H9 (cell line): ENCODE data around the gene RPRD1B. TPM values are rescaled to one million over a fixed set of nuclear protein-coding genes. Genes with fewer than 3 reads are reported as not detected.

ENCODE experiments used
- DNase-seq: peaks from one replicate; pipeline ENCODE4 v3.0.0-alpha.2; 2017
- H2AFZ ChIP-seq: one replicate; pipeline ENCODE4 v1.6.1; 2013; ENCODE audit warnings: mild to moderate bottlenecking, low read length, control low read depth, moderate library complexity
- H2AK5ac ChIP-seq: 2 replicates; pipeline ENCODE4 v1.6.1; 2013; ENCODE audit warnings: low read length, control low read depth, mixed read lengths; ENCODE audit not compliant: insufficient read length
- H2BK120ac ChIP-seq: one replicate; pipeline ENCODE4 v1.6.1; 2013; ENCODE audit warnings: low read depth, mild to moderate bottlenecking, low read length, control low read depth, inconsistent platforms; ENCODE audit not compliant: poor library complexity, severe bottlenecking
- H2BK12ac ChIP-seq: 2 replicates; pipeline ENCODE4 v1.6.1; 2013; ENCODE audit warnings: low read length, control low read depth, mixed read lengths, low read depth; ENCODE audit not compliant: insufficient read length
- H2BK15ac ChIP-seq: 2 replicates; pipeline ENCODE4 v1.6.1; 2013; ENCODE audit warnings: low read depth, low read length, control low read depth
- H2BK20ac ChIP-seq: one replicate; pipeline ENCODE4 v1.6.1; 2013; ENCODE audit warnings: low read depth, mild to moderate bottlenecking, low read length, control low read depth, inconsistent platforms; ENCODE audit not compliant: poor library complexity, severe bottlenecking
- H2BK5ac ChIP-seq: 2 replicates; pipeline ENCODE4 v1.6.1; 2013; ENCODE audit warnings: low read length, control low read depth, mixed read lengths; ENCODE audit not compliant: insufficient read length
- H3K14ac ChIP-seq: 2 replicates; pipeline ENCODE4 v1.6.1; 2013; ENCODE audit warnings: low read length, control low read depth; ENCODE audit not compliant: insufficient read depth
- H3K18ac ChIP-seq: 2 replicates; pipeline ENCODE4 v1.6.1; 2013; ENCODE audit warnings: low read depth, mild to moderate bottlenecking, mixed read lengths, low read length, control low read depth; ENCODE audit not compliant: insufficient read length
- H3K23ac ChIP-seq: 2 replicates; pipeline ENCODE4 v1.6.1; 2013; ENCODE audit warnings: low read length, control low read depth, mixed read lengths, low read depth; ENCODE audit not compliant: insufficient read length
- H3K23me2 ChIP-seq: 2 replicates; pipeline ENCODE4 v1.6.1; 2013; ENCODE audit warnings: low read depth, mild to moderate bottlenecking, mixed read lengths, low read length, control low read depth; ENCODE audit not compliant: insufficient read length, poor library complexity, severe bottlenecking
- H3K27ac ChIP-seq: 2 replicates; pipeline ENCODE4 v1.5.1; 2013; ENCODE audit warnings: low read length, control low read depth, mixed read lengths, low read depth; ENCODE audit not compliant: insufficient read length
- H3K27me3 ChIP-seq: 2 replicates; pipeline ENCODE4 v1.6.1; 2013; ENCODE audit warnings: low read length, control low read depth, inconsistent platforms; ENCODE audit not compliant: insufficient read depth
- H3K4ac ChIP-seq: 2 replicates; pipeline ENCODE4 v1.6.1; 2013; ENCODE audit warnings: low read depth, mild to moderate bottlenecking, control low read depth, inconsistent platforms, low read length, moderate library complexity
- H3K4me1 ChIP-seq: 2 replicates; pipeline ENCODE4 v1.6.1; 2013; ENCODE audit warnings: low read length, control low read depth, inconsistent platforms; ENCODE audit not compliant: insufficient read depth
- H3K4me2 ChIP-seq: 2 replicates; pipeline ENCODE4 v1.6.1; 2013; ENCODE audit warnings: low read length, control low read depth, mixed read lengths; ENCODE audit not compliant: insufficient read length, insufficient read depth
- H3K56ac ChIP-seq: 2 replicates; pipeline ENCODE4 v1.6.1; 2013; ENCODE audit warnings: low read depth, mild to moderate bottlenecking, mixed read lengths, low read length, control low read depth; ENCODE audit not compliant: insufficient read length
- H3K79me1 ChIP-seq: 2 replicates; pipeline ENCODE4 v1.6.1; 2013; ENCODE audit warnings: low read depth, mild to moderate bottlenecking, moderate library complexity, low read length, control low read depth, inconsistent platforms; ENCODE audit not compliant: insufficient read depth, poor library complexity, severe bottlenecking
- H3K79me2 ChIP-seq: 2 replicates; pipeline ENCODE4 v1.6.1; 2013; ENCODE audit warnings: low read length, control low read depth, inconsistent platforms; ENCODE audit not compliant: insufficient read depth
- H3K9ac ChIP-seq: 2 replicates; pipeline ENCODE4 v1.6.1; 2013; ENCODE audit warnings: low read length, control low read depth, mixed read lengths; ENCODE audit not compliant: insufficient read length; ENCODE audit errors: extremely low read depth
- H3K9me3 ChIP-seq: one replicate; pipeline ENCODE4 v1.6.1; 2013; ENCODE audit warnings: low read depth, low read length, inconsistent platforms; ENCODE audit not compliant: control insufficient read depth
- H3T11ph ChIP-seq: one replicate; pipeline ENCODE4 v1.6.1; 2013; ENCODE audit warnings: mild to moderate bottlenecking, low read length, control low read depth, inconsistent platforms
- H4K20me1 ChIP-seq: one replicate; pipeline ENCODE4 v1.6.1; 2013; ENCODE audit not compliant: control insufficient read depth, insufficient read length, insufficient read depth
- H4K5ac ChIP-seq: 2 replicates; pipeline ENCODE4 v1.6.1; 2013; ENCODE audit warnings: low read depth, mild to moderate bottlenecking, mixed read lengths, low read length, control low read depth; ENCODE audit not compliant: insufficient read length
- H4K8ac ChIP-seq: replicated peaks from 2 replicates; pipeline ENCODE4 v1.6.1; 2013; ENCODE audit warnings: low read length, control low read depth, mixed read lengths, low read depth; ENCODE audit not compliant: insufficient read length
- H4K91ac ChIP-seq: 2 replicates; pipeline ENCODE4 v1.6.1; 2013; ENCODE audit warnings: low read depth, mild to moderate bottlenecking, moderate library complexity, mixed read lengths, low read length, control low read depth; ENCODE audit not compliant: insufficient read length
- H3K27ac Mint-ChIP-seq, 3 experiments: 2 replicates in 2 of 3; 3 replicates in 1 of 3; pipeline ENCODE4 v1.8.0; 2020 to 2021; ENCODE audit warnings: mixed read lengths in 3 of 3, mild to moderate bottlenecking in 1 of 3, moderate library complexity in 1 of 3
- H3K27me3 Mint-ChIP-seq: 2 replicates; pipeline ENCODE4 v1.8.0; 2021; ENCODE audit warnings: low read depth, mild to moderate bottlenecking, moderate library complexity, mixed read lengths
- H3K36me3 Mint-ChIP-seq, 3 experiments: 2 replicates in 2 of 3; 3 replicates in 1 of 3; pipeline ENCODE4 v1.8.0; 2020 to 2021; ENCODE audit warnings: low read depth in 3 of 3, mixed read lengths in 3 of 3; ENCODE audit not compliant: insufficient read depth in 1 of 3
- H3K4me1 Mint-ChIP-seq, 2 experiments: 2 replicates each; pipeline ENCODE4 v1.8.0; 2020; ENCODE audit warnings: mixed read lengths in 2 of 2
- H3K4me3 Mint-ChIP-seq, 2 experiments: 2 replicates in 1 of 2; 3 replicates in 1 of 2; pipeline ENCODE4 v1.8.0; 2020 to 2021; ENCODE audit warnings: mild to moderate bottlenecking in 2 of 2, mixed read lengths in 2 of 2, moderate library complexity in 1 of 2
- H3K9me3 Mint-ChIP-seq, 2 experiments: 2 replicates in 1 of 2; 3 replicates in 1 of 2; pipeline ENCODE4 v1.8.0; 2020; ENCODE audit warnings: mild to moderate bottlenecking in 2 of 2, mixed read lengths in 2 of 2, moderate library complexity in 1 of 2
- total RNA-seq: library from RNA; stranded (reverse); gene quantifications from 2 replicates; pipeline ENCODE4 v1.2.1, GENCODE V29; 2021
- TF ChIP-seq, protein P1 (sequence below): fragments of 200-600 bp; sonication (generic); conservative IDR thresholded peaks from 3 replicates; pipeline ENCODE4 v1.8.0; 2021; ENCODE audit warnings: antibody characterized with exemption, mild to moderate bottlenecking

The RPRD1B gene
- total RNA-seq, 1 experiment from 2014 or later = 34.3 TPM

DNA sequence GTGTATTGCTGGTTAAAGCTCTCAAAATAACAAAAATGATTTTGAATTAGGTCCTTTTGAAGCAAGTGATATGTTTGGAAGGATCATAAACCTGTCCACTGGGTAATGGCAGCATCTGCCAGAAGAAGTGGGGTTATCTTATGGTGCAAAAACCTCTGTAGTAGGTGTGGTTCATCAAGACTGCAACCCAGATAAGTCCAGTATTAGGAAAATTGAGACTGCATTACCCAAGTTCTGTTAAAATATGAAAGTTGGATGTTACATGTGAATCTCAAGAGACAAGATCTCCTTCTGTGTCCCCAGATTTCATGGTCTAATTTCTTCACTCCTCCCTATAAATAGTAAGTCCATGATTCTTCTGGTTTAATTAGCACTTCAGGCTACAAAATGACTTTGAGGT, 59.4 kb downstream of the RPRD1B start:
- Mint-ChIP-seq H3K27me3 (no peaks in the 10 kb centered on the region), H3K4me1 (peaks cover 3 to 6% of the 10 kb centered on the region in 2 experiments; a peak in 3 of 4 replicates), H3K27ac (no peak overlapping the region), H3K36me3 (peaks cover 1 to 36% (median 20%) of the 10 kb centered on the region in 3 experiments; a peak in 6 of 7 replicates), H3K9me3 (no peaks in the 10 kb centered on the region), H3K4me3 (no peak overlapping the region)
- no peak overlapping the region for H2BK5ac ChIP-seq
- no peaks in the 10 kb centered on the region for H3K27me3 ChIP-seq
- no peak overlapping the region for H2AFZ ChIP-seq
- no peak overlapping the region for H2BK15ac ChIP-seq
- H2BK120ac ChIP-seq = no peak overlapping the region
- no peak overlapping the region for H4K5ac ChIP-seq
- no peak overlapping the region for H2BK12ac ChIP-seq
- H3K23me2 ChIP-seq = no peaks in the 10 kb centered on the region
- H3K14ac ChIP-seq = no peak overlapping the region
- no peak overlapping the region for H3T11ph ChIP-seq
- no peak overlapping the region for H3K4ac ChIP-seq
- H3K4me2 ChIP-seq = no peak overlapping the region
- H3K23ac ChIP-seq = no peak overlapping the region
- no peak overlapping the region for H4K8ac ChIP-seq
- no peak overlapping the region for H2BK20ac ChIP-seq
- H3K4me1 ChIP-seq = no peaks in the 10 kb centered on the region
- DNase-seq = no peak
- H2AK5ac ChIP-seq = no peak overlapping the region
- no peaks in the 10 kb centered on the region for H3K79me2 ChIP-seq
- no peaks in the 10 kb centered on the region for H3K9me3 ChIP-seq
- no peaks in the 10 kb centered on the region for H3K79me1 ChIP-seq
- no peak overlapping the region for H3K18ac ChIP-seq
- TF ChIP-seq, protein P1, sequence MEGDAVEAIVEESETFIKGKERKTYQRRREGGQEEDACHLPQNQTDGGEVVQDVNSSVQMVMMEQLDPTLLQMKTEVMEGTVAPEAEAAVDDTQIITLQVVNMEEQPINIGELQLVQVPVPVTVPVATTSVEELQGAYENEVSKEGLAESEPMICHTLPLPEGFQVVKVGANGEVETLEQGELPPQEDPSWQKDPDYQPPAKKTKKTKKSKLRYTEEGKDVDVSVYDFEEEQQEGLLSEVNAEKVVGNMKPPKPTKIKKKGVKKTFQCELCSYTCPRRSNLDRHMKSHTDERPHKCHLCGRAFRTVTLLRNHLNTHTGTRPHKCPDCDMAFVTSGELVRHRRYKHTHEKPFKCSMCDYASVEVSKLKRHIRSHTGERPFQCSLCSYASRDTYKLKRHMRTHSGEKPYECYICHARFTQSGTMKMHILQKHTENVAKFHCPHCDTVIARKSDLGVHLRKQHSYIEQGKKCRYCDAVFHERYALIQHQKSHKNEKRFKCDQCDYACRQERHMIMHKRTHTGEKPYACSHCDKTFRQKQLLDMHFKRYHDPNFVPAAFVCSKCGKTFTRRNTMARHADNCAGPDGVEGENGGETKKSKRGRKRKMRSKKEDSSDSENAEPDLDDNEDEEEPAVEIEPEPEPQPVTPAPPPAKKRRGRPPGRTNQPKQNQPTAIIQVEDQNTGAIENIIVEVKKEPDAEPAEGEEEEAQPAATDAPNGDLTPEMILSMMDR = no peak
- H4K91ac ChIP-seq = no peak overlapping the region
- no peak overlapping the region for H3K56ac ChIP-seq
- no peaks in the 10 kb centered on the region for H4K20me1 ChIP-seq
- no peak overlapping the region for H3K27ac ChIP-seq
- H3K9ac ChIP-seq = no peak overlapping the region
